Measurements from ENCODE around the gene SEC61B. TPM values are rescaled to one million over a fixed set of nuclear protein-coding genes. Genes with fewer than 3 reads are reported as not detected.

Gene SEC61B
- total and polyA plus RNA-seq, 10 of the 15 experiments (the other 5 are each of a cell fraction or from before 2014, with no cell fraction given), result 108 to 747 (median 301) TPM

DNA sequence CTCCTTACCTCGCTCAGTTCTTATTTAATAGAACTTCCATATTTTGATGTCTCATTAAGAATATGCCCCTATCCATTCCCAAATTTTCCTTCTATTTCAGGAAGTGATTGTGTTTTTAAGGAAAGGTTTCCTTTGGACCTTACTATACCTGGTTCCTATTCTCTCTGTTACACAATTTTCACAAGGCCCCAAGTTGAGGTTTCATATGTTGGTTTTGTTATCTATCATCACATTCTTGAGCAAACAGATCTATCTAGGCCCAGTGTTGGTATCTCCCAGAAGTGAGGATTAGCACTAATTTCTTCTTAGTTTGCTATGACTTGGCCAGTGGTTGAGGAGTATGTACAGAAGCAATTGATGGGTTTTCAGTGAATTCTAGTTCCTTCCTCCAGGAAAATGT lies 41.9 kb upstream of the SEC61B start (continued):
- TF ChIP-seq, protein P1, sequence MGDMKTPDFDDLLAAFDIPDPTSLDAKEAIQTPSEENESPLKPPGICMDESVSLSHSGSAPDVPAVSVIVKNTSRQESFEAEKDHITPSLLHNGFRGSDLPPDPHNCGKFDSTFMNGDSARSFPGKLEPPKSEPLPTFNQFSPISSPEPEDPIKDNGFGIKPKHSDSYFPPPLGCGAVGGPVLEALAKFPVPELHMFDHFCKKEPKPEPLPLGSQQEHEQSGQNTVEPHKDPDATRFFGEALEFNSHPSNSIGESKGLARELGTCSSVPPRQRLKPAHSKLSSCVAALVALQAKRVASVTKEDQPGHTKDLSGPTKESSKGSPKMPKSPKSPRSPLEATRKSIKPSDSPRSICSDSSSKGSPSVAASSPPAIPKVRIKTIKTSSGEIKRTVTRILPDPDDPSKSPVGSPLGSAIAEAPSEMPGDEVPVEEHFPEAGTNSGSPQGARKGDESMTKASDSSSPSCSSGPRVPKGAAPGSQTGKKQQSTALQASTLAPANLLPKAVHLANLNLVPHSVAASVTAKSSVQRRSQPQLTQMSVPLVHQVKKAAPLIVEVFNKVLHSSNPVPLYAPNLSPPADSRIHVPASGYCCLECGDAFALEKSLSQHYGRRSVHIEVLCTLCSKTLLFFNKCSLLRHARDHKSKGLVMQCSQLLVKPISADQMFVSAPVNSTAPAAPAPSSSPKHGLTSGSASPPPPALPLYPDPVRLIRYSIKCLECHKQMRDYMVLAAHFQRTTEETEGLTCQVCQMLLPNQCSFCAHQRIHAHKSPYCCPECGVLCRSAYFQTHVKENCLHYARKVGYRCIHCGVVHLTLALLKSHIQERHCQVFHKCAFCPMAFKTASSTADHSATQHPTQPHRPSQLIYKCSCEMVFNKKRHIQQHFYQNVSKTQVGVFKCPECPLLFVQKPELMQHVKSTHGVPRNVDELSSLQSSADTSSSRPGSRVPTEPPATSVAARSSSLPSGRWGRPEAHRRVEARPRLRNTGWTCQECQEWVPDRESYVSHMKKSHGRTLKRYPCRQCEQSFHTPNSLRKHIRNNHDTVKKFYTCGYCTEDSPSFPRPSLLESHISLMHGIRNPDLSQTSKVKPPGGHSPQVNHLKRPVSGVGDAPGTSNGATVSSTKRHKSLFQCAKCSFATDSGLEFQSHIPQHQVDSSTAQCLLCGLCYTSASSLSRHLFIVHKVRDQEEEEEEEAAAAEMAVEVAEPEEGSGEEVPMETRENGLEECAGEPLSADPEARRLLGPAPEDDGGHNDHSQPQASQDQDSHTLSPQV (IDR thresholded peaks at IDR 0.05), result no peak
- no peak for TF ChIP-seq TCF7 (IDR thresholded peaks at IDR 0.05; ENCODE audit: borderline replicate concordance)
- no peak for TF ChIP-seq SP1 (IDR thresholded peaks at IDR 0.05; ENCODE audit: low read depth, low read length)
- 0 out of 2 replicates have a peak, but pooled peaks have one; percentile 23 for TF ChIP-seq IRF4 (IDR thresholded peaks at IDR 0.05; ENCODE audit: low read depth, low read length)
- TF ChIP-seq MTA3 (IDR thresholded peaks at IDR 0.05; ENCODE audit: borderline replicate concordance, low read length), result peak; percentile 62; the same call in 1 of the 2 replicates
- no peak for TF ChIP-seq STAT1 (conservative IDR thresholded peaks at IDR 0.05)
- TF ChIP-seq, protein P2, sequence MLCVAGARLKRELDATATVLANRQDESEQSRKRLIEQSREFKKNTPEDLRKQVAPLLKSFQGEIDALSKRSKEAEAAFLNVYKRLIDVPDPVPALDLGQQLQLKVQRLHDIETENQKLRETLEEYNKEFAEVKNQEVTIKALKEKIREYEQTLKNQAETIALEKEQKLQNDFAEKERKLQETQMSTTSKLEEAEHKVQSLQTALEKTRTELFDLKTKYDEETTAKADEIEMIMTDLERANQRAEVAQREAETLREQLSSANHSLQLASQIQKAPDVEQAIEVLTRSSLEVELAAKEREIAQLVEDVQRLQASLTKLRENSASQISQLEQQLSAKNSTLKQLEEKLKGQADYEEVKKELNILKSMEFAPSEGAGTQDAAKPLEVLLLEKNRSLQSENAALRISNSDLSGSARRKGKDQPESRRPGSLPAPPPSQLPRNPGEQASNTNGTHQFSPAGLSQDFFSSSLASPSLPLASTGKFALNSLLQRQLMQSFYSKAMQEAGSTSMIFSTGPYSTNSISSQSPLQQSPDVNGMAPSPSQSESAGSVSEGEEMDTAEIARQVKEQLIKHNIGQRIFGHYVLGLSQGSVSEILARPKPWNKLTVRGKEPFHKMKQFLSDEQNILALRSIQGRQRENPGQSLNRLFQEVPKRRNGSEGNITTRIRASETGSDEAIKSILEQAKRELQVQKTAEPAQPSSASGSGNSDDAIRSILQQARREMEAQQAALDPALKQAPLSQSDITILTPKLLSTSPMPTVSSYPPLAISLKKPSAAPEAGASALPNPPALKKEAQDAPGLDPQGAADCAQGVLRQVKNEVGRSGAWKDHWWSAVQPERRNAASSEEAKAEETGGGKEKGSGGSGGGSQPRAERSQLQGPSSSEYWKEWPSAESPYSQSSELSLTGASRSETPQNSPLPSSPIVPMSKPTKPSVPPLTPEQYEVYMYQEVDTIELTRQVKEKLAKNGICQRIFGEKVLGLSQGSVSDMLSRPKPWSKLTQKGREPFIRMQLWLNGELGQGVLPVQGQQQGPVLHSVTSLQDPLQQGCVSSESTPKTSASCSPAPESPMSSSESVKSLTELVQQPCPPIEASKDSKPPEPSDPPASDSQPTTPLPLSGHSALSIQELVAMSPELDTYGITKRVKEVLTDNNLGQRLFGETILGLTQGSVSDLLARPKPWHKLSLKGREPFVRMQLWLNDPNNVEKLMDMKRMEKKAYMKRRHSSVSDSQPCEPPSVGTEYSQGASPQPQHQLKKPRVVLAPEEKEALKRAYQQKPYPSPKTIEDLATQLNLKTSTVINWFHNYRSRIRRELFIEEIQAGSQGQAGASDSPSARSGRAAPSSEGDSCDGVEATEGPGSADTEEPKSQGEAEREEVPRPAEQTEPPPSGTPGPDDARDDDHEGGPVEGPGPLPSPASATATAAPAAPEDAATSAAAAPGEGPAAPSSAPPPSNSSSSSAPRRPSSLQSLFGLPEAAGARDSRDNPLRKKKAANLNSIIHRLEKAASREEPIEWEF (IDR thresholded peaks at IDR 0.05; ENCODE audit: insufficient replicate concordance, low read depth, low read length), result no peak
- no peak for TF ChIP-seq BRCA1 (IDR thresholded peaks at IDR 0.05; ENCODE audit: low read depth, low read length)
- no peak for TF ChIP-seq ZNF207 (IDR thresholded peaks at IDR 0.05; ENCODE audit: borderline replicate concordance)
- no peak for TF ChIP-seq HCFC1 (IDR thresholded peaks at IDR 0.05; ENCODE audit: low read length)
- TF ChIP-seq CHD4 (IDR thresholded peaks at IDR 0.05), result no peak
- TF ChIP-seq, protein P3, sequence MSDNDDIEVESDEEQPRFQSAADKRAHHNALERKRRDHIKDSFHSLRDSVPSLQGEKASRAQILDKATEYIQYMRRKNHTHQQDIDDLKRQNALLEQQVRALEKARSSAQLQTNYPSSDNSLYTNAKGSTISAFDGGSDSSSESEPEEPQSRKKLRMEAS (IDR thresholded peaks at IDR 0.05; ENCODE audit: low read depth, low read length), result no peak
- TF ChIP-seq HDGF (IDR thresholded peaks at IDR 0.05), result no peak
- no peak for TF ChIP-seq SMC3 (IDR thresholded peaks at IDR 0.05; ENCODE audit: borderline replicate concordance, low read length)
- no peak for TF ChIP-seq SRF (IDR thresholded peaks at IDR 0.05; ENCODE audit: low read depth in 2 of 2, low read length in 2 of 2)
- TF ChIP-seq, protein P4, sequence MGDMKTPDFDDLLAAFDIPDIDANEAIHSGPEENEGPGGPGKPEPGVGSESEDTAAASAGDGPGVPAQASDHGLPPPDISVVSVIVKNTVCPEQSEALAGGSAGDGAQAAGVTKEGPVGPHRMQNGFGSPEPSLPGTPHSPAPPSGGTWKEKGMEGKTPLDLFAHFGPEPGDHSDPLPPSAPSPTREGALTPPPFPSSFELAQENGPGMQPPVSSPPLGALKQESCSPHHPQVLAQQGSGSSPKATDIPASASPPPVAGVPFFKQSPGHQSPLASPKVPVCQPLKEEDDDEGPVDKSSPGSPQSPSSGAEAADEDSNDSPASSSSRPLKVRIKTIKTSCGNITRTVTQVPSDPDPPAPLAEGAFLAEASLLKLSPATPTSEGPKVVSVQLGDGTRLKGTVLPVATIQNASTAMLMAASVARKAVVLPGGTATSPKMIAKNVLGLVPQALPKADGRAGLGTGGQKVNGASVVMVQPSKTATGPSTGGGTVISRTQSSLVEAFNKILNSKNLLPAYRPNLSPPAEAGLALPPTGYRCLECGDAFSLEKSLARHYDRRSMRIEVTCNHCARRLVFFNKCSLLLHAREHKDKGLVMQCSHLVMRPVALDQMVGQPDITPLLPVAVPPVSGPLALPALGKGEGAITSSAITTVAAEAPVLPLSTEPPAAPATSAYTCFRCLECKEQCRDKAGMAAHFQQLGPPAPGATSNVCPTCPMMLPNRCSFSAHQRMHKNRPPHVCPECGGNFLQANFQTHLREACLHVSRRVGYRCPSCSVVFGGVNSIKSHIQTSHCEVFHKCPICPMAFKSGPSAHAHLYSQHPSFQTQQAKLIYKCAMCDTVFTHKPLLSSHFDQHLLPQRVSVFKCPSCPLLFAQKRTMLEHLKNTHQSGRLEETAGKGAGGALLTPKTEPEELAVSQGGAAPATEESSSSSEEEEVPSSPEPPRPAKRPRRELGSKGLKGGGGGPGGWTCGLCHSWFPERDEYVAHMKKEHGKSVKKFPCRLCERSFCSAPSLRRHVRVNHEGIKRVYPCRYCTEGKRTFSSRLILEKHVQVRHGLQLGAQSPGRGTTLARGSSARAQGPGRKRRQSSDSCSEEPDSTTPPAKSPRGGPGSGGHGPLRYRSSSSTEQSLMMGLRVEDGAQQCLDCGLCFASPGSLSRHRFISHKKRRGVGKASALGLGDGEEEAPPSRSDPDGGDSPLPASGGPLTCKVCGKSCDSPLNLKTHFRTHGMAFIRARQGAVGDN (IDR thresholded peaks at IDR 0.05), result no peak
- no peak for TF ChIP-seq RAD21 (IDR thresholded peaks at IDR 0.05; ENCODE audit: insufficient read depth, low read depth, low read length)
- no peak for TF ChIP-seq RCOR1 (conservative IDR thresholded peaks at IDR 0.05; ENCODE audit: low read depth, low read length)

Data from GM12878 (cell line).